Chondrocyte (in vitro differentiated cells): ENCODE results near the gene GALNT10. TPM values are rescaled to one million over a fixed set of nuclear protein-coding genes. Genes with fewer than 3 reads are reported as not detected.

ENCODE experiments used
- DNase-seq: peaks from one replicate; pipeline ENCODE4 v3.0.0; 2021; ENCODE audit warnings: mixed read lengths, low spot score
- H3K27ac Mint-ChIP-seq: one replicate; pipeline ENCODE4 v1.8.0; 2021; ENCODE audit warnings: mild to moderate bottlenecking, moderate library complexity, mixed read lengths; ENCODE audit not compliant: unreplicated experiment
- H3K27me3 Mint-ChIP-seq: 2 replicates; pipeline ENCODE4 v1.8.0; 2021; ENCODE audit warnings: low read depth, mixed read lengths
- H3K36me3 Mint-ChIP-seq: 2 replicates; pipeline ENCODE4 v1.8.0; 2021; ENCODE audit warnings: low read depth, mixed read lengths
- H3K4me1 Mint-ChIP-seq: 2 replicates; pipeline ENCODE4 v1.8.0; 2021; ENCODE audit warnings: low read depth, mild to moderate bottlenecking, mixed read lengths
- H3K4me3 Mint-ChIP-seq: one replicate; pipeline ENCODE4 v1.8.0; 2021; ENCODE audit warnings: mild to moderate bottlenecking, moderate library complexity, mixed read lengths; ENCODE audit not compliant: unreplicated experiment
- H3K9me3 Mint-ChIP-seq: 2 replicates; pipeline ENCODE4 v1.8.0; 2021; ENCODE audit warnings: low read depth, mixed read lengths
- CTCF ChIP-seq: fragments of 200-600 bp; sonication (generic); IDR thresholded peaks from 2 replicates; pipeline ENCODE4 v1.5.0; 2021; ENCODE audit warnings: antibody characterized with exemption, mild to moderate bottlenecking, moderate library complexity
- total RNA-seq: library from RNA; stranded (reverse); gene quantifications from 3 replicates; pipeline ENCODE4 v1.2.1, GENCODE V29; 2021

Gene GALNT10
- total RNA-seq, 1 donor from 2014 or later, result 155 TPM

- Mint-ChIP-seq H3K36me3 (peaks cover 3% of the 10 kb centered on the region), H3K9me3 (no peaks in the 10 kb centered on the region), H3K27ac (no peak overlapping the region), H3K4me3 (no peak overlapping the region), H3K27me3 (no peaks in the 10 kb centered on the region), H3K4me1 (peaks cover 23% of the 10 kb centered on the region)
- TF ChIP-seq CTCF, result no peak
- DNase-seq, result no peak
Measured at GRCh38 chr5:154345255-154345952, 154.9 kb downstream of the GALNT10 start.

- Mint-ChIP-seq H3K4me1 (peaks cover 23% of the 10 kb centered on the region), H3K36me3 (peaks cover 3% of the 10 kb centered on the region), H3K27ac (peak overlapping the region; percentile 29), H3K27me3 (no peaks in the 10 kb centered on the region), H3K4me3 (no peak overlapping the region), H3K9me3 (no peaks in the 10 kb centered on the region)
- DNase-seq, result no peak
- TF ChIP-seq CTCF, result no peak
Measured at GRCh38 chr5:154346427-154346826, 155.9 kb downstream of the GALNT10 start.

GRCh38 chr5:154349626-154350264 lies 159.2 kb downstream of the GALNT10 start:
- Mint-ChIP-seq H3K4me1 (peaks cover 34% of the 10 kb centered on the region), H3K4me3 (no peak overlapping the region), H3K9me3 (no peaks in the 10 kb centered on the region), H3K36me3 (peaks cover 2% of the 10 kb centered on the region), H3K27ac (no peak overlapping the region), H3K27me3 (no peaks in the 10 kb centered on the region)
- TF ChIP-seq CTCF, result no peak
- no peak for DNase-seq

GRCh38 chr5:154351141-154351540 lies 160.6 kb downstream of the GALNT10 start:
- H3K9me3 Mint-ChIP-seq, result no peaks in the 10 kb centered on the region
- TF ChIP-seq CTCF, result no peak
- no peak overlapping the region for H3K27ac Mint-ChIP-seq

DNA sequence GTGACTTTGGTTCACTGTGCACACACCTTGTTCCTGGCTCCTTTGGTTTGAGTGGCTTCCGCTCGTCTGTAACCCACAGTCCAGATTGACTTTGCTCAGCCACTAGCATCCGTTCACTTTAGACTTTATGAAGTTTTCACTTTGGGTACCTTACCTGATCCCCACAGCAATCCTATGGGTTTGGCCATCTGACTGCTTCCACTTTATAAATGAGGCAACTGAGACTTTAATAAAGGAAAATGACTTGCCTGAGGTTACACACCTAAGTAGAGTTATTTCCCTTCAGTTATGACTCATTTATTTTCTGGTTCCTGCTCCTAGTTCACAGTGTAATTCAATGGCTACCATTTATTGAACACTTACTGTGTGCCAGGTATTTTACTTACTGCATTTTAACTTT lies 161.0 kb downstream of the GALNT10 start:
- no peaks in the 10 kb centered on the region for H3K9me3 Mint-ChIP-seq
- no peak for DNase-seq
- no peak for TF ChIP-seq CTCF
- H3K27ac Mint-ChIP-seq, result no peak overlapping the region
- H3K36me3 Mint-ChIP-seq, result peaks cover 2% of the 10 kb centered on the region
- no peaks in the 10 kb centered on the region for H3K27me3 Mint-ChIP-seq
- no peak overlapping the region for H3K4me3 Mint-ChIP-seq
- peaks cover 40% of the 10 kb centered on the region for H3K4me1 Mint-ChIP-seq

More at GRCh38 chr5:154351141-154351540, 160.6 kb downstream of the GALNT10 start:
- H3K27me3 Mint-ChIP-seq, result no peaks in the 10 kb centered on the region
- H3K36me3 Mint-ChIP-seq, result peaks cover 2% of the 10 kb centered on the region
- H3K4me1 Mint-ChIP-seq, result peaks cover 40% of the 10 kb centered on the region
- H3K4me3 Mint-ChIP-seq, result no peak overlapping the region
- no peak for DNase-seq
